Measurements from ENCODE around the gene PTPN9.
"Not testable (repeated sequence)": the region's sequence is repeated elsewhere in the genome, so short reads cannot be mapped to it uniquely, and the experiment has no call there.

PTPN9 gene

GRCh38 chr15:75582943-75583342, 3.8 kb upstream of the PTPN9 start:
- DNase-seq (ENCODE audit: low read depth), result not testable (repeated sequence)

GRCh38 chr15:75578173-75578947, 755 bp downstream of the PTPN9 start:
- DNase-seq (ENCODE audit: low read depth), result peak; percentile 6

- no peak for DNase-seq (ENCODE audit: low read depth)
Measured at GRCh38 chr15:75577401-75578172, 1.5 kb downstream of the PTPN9 start.

GRCh38 chr15:75573648-75574384, 5.3 kb downstream of the PTPN9 start:
- DNase-seq (ENCODE audit: low read depth), result no peak

- no peak for DNase-seq (ENCODE audit: low read depth)
Measured at GRCh38 chr15:75570126-75570845, 8.8 kb downstream of the PTPN9 start.

GRCh38 chr15:75565062-75565970, 13.8 kb downstream of the PTPN9 start:
- no peak for DNase-seq (ENCODE audit: low read depth)

GRCh38 chr15:75561888-75562287, 17.2 kb downstream of the PTPN9 start:
- no peak for DNase-seq (ENCODE audit: low read depth)

GRCh38 chr15:75559360-75559759, 19.8 kb downstream of the PTPN9 start:
- DNase-seq (ENCODE audit: low read depth), result not testable (repeated sequence)

GRCh38 chr15:75558955-75559354, 20.2 kb downstream of the PTPN9 start:
- not testable (repeated sequence) for DNase-seq (ENCODE audit: low read depth)

GRCh38 chr15:75554717-75555116, 24.4 kb downstream of the PTPN9 start:
- no peak for DNase-seq (ENCODE audit: low read depth)

- no peak for DNase-seq (ENCODE audit: low read depth)
Measured at GRCh38 chr15:75553659-75554058, 25.5 kb downstream of the PTPN9 start.

GRCh38 chr15:75551091-75551490, 28.0 kb downstream of the PTPN9 start:
- no peak for DNase-seq (ENCODE audit: low read depth)

- no peak for DNase-seq (ENCODE audit: low read depth)
Measured at GRCh38 chr15:75545064-75545463, 34.1 kb downstream of the PTPN9 start.

- no peak for DNase-seq (ENCODE audit: low read depth)
Measured at GRCh38 chr15:75544359-75544758, 34.8 kb downstream of the PTPN9 start.

- not testable (repeated sequence) for DNase-seq (ENCODE audit: low read depth)
Measured at GRCh38 chr15:75542949-75543545, 36.1 kb downstream of the PTPN9 start.

GRCh38 chr15:75542386-75542797, 36.7 kb downstream of the PTPN9 start:
- no peak for DNase-seq (ENCODE audit: low read depth)

- DNase-seq (ENCODE audit: low read depth), result no peak
Measured at GRCh38 chr15:75538376-75538775, 40.7 kb downstream of the PTPN9 start.

- no peak for DNase-seq (ENCODE audit: low read depth)
Measured at GRCh38 chr15:75533945-75534344, 45.2 kb downstream of the PTPN9 start.

GRCh38 chr15:75532413-75533250, 46.5 kb downstream of the PTPN9 start:
- no peak for DNase-seq (ENCODE audit: low read depth)
